ENCODE results near the gene ANGPTL2. TPM values are rescaled to one million over a fixed set of nuclear protein-coding genes. Genes with fewer than 3 reads are reported as not detected.

The ANGPTL2 gene
- total RNA-seq, 2 experiments from 2014 or later = not detected

- H3K9me2 ChIP-seq (ENCODE audit: insufficient read depth, low read length) = no peaks in the 10 kb centered on the region
- H3K79me2 ChIP-seq (ENCODE audit: insufficient read depth, low read depth, low read length) = no peaks in the 10 kb centered on the region
- H3K36me3 ChIP-seq (ENCODE audit: insufficient read depth, low read length) = no peaks in the 10 kb centered on the region
- no peaks in the 10 kb centered on the region for H4K20me1 ChIP-seq (ENCODE audit: insufficient read depth, low read length)
- H3K4me3 ChIP-seq (ENCODE audit: low read depth, low read length, poor library complexity, severe bottlenecking) = no peak overlapping the region
- no TSS peak for BruUV-seq (replicated peaks)
- ChIA-PET CTCF (ENCODE audit: unreplicated experiment) (no interaction called here), POLR2A (no interaction called here)
- no peak for DNase-seq (ENCODE audit: low spot score)
- H2AFZ ChIP-seq (ENCODE audit: low read length) = no peak overlapping the region
- TF ChIP-seq EZH2phosphoT487 (IDR thresholded peaks at IDR 0.05; ENCODE audit: borderline replicate concordance, low read depth, low read length) (no peak), CTCF (conservative IDR thresholded peaks at IDR 0.05; ENCODE audit: low read length) (no peak)
- H3K9me3 ChIP-seq (ENCODE audit: low read length) = no peaks in the 10 kb centered on the region
- no peak overlapping the region for H3K4me2 ChIP-seq (ENCODE audit: low read length)
- intact Hi-C loops (cut with micrococcal nuclease; ENCODE audit: unreplicated experiment) = no loop called here
- no peak overlapping the region for H3K27ac ChIP-seq (ENCODE audit: low read depth, low read length, poor library complexity, severe bottlenecking)
- no peaks in the 10 kb centered on the region for H3K4me1 ChIP-seq (ENCODE audit: insufficient read depth, low read length, poor library complexity, severe bottlenecking)
These were observed 8.5 kb upstream of the ANGPTL2 start for GRCh38 chr9:127130661-127131538.

DNA sequence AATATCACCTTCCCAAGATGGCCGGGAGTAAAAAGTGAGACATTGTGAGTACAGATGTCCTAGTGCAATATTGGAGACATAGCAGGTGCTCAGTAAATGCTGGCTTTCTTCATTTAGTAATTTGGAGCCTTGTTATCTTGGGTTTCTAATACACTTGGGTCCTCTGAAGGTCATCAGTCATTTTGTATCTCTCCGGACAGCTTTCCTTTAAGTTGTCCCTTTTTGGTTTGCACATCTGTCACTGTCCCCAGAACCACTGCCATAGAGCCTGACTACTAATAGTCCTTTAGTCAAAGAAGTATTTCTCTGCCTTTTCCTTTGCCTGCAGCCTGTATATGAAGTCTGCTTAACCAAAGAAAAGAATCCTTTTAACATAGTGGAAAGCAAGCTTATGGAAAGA is 7.8 kb upstream of the ANGPTL2 start:
- intact Hi-C loops (cut with micrococcal nuclease; ENCODE audit: unreplicated experiment) = no loop called here
- H3K27ac ChIP-seq (ENCODE audit: low read depth, low read length, poor library complexity, severe bottlenecking) = no peak overlapping the region
- no peak overlapping the region for H3K4me2 ChIP-seq (ENCODE audit: low read length)
- no peaks in the 10 kb centered on the region for H3K36me3 ChIP-seq (ENCODE audit: insufficient read depth, low read length)
- H3K79me2 ChIP-seq (ENCODE audit: insufficient read depth, low read depth, low read length) = no peaks in the 10 kb centered on the region
- no peak for DNase-seq (ENCODE audit: low spot score)
- no peaks in the 10 kb centered on the region for H3K4me1 ChIP-seq (ENCODE audit: insufficient read depth, low read length, poor library complexity, severe bottlenecking)
- H3K4me3 ChIP-seq (ENCODE audit: low read depth, low read length, poor library complexity, severe bottlenecking) = no peak overlapping the region
- no TSS peak for BruUV-seq (replicated peaks)
- H2AFZ ChIP-seq (ENCODE audit: low read length) = no peak overlapping the region
- ChIA-PET CTCF (ENCODE audit: unreplicated experiment) (no interaction called here), POLR2A (no interaction called here)
- no peaks in the 10 kb centered on the region for H3K9me3 ChIP-seq (ENCODE audit: low read length)
- no peak for TF ChIP-seq CTCF (conservative IDR thresholded peaks at IDR 0.05; ENCODE audit: low read length)
- no peak for TF ChIP-seq EZH2phosphoT487 (IDR thresholded peaks at IDR 0.05; ENCODE audit: borderline replicate concordance, low read depth, low read length)
- no peaks in the 10 kb centered on the region for H3K9me2 ChIP-seq (ENCODE audit: insufficient read depth, low read length)
- no peaks in the 10 kb centered on the region for H4K20me1 ChIP-seq (ENCODE audit: insufficient read depth, low read length)

- Histone ChIP-seq H3K9me2 (ENCODE audit: insufficient read depth, low read length) (no peaks in the 10 kb centered on the region), H3K9me3 (ENCODE audit: low read length) (no peaks in the 10 kb centered on the region), H3K4me3 (ENCODE audit: low read depth, low read length, poor library complexity, severe bottlenecking) (no peak overlapping the region), H3K27ac (ENCODE audit: low read depth, low read length, poor library complexity, severe bottlenecking) (no peak overlapping the region), H2AFZ (ENCODE audit: low read length) (no peak overlapping the region), H3K36me3 (ENCODE audit: insufficient read depth, low read length) (no peaks in the 10 kb centered on the region), H4K20me1 (ENCODE audit: insufficient read depth, low read length) (no peaks in the 10 kb centered on the region), H3K4me1 (ENCODE audit: insufficient read depth, low read length, poor library complexity, severe bottlenecking) (no peaks in the 10 kb centered on the region), H3K4me2 (ENCODE audit: low read length) (no peak overlapping the region), H3K79me2 (ENCODE audit: insufficient read depth, low read depth, low read length) (no peaks in the 10 kb centered on the region)
- BruUV-seq (replicated peaks) = no TSS peak
- TF ChIP-seq EZH2phosphoT487 (IDR thresholded peaks at IDR 0.05; ENCODE audit: borderline replicate concordance, low read depth, low read length) (no peak), CTCF (conservative IDR thresholded peaks at IDR 0.05; ENCODE audit: low read length) (no peak)
- ChIA-PET POLR2A (no interaction called here), CTCF (ENCODE audit: unreplicated experiment) (no interaction called here)
- intact Hi-C loops (cut with micrococcal nuclease; ENCODE audit: unreplicated experiment) = no loop called here
- no peak for DNase-seq (ENCODE audit: low spot score)
These were observed 7.3 kb upstream of the ANGPTL2 start for GRCh38 chr9:127129718-127130085.
